Left colon (tissue), 2 donors: ENCODE results near the gene PPIL3. TPM values are rescaled to one million over a fixed set of nuclear protein-coding genes. Genes with fewer than 3 reads are reported as not detected.
"Not testable (repeated sequence)": the region's sequence is repeated elsewhere in the genome, so short reads cannot be mapped to it uniquely, and the experiment has no call there.

Experiments used
- ATAC-seq: fragments of 200-7000 bp; cut with Tn5 transposase; one replicate; pipeline ENCODE4 v1.9.1; 2020; ENCODE audit warnings: mild to moderate bottlenecking, moderate library complexity
- DNase-seq, 2 donors: peaks; one replicate each; pipeline ENCODE4 v3.0.0-alpha.2; 2020
- intact Hi-C, 2 donors: fragments of 100-400 bp; cut with DNase I in 1 of 2; cut with micrococcal nuclease in 1 of 2; formaldehyde crosslinking; loops; one replicate each; pipeline versions ENCODE4 v1.11.2 to v1.14.0; 2022; cut with DNase I, micrococcal nuclease
- long read RNA-seq: library from polyadenylated mRNA; unstranded; transcript quantifications from one replicate; pipeline ENCODE4 v2.0.0, GENCODE V29; 2021
- total RNA-seq, 2 donors: library from RNA; stranded (reverse); fragmentation: NEBNext Ultra II Directional; extraction: Animal tissue kit (Norgen Biotek cat#: 25700); gene quantifications; one replicate each; pipeline ENCODE4 v1.2.1, GENCODE V29; 2021
- donor health status: DM: no; HTN: no; CAD: no.
- donor health status: DM: yes; HTN: yes; CAD: no.

Gene PPIL3
- total RNA-seq, result 10 to 100 TPM; 22.9 to 29.4 TPM
- long read RNA-seq, partial matches to known transcripts, result 0 of 12 reads
- long read RNA-seq, other reads (novel, unspliced or antisense), result 8 of 12 reads

GRCh38 chr2:200888704-200889625, at the start of gene PPIL3, which contains the start of gene NIF3L1:
Gene PPIL3 (minus strand): TSS chr2:200889077. CDS start chr2:200887615, 1,462 bp downstream.
Gene NIF3L1 (plus strand): TSS chr2:200889371. CDS start chr2:200891944, 2,573 bp downstream.
- intact Hi-C loops, result no loop called here
- ATAC-seq (peak; percentile 92), DNase-seq (peak; percentile 98)

DNA sequence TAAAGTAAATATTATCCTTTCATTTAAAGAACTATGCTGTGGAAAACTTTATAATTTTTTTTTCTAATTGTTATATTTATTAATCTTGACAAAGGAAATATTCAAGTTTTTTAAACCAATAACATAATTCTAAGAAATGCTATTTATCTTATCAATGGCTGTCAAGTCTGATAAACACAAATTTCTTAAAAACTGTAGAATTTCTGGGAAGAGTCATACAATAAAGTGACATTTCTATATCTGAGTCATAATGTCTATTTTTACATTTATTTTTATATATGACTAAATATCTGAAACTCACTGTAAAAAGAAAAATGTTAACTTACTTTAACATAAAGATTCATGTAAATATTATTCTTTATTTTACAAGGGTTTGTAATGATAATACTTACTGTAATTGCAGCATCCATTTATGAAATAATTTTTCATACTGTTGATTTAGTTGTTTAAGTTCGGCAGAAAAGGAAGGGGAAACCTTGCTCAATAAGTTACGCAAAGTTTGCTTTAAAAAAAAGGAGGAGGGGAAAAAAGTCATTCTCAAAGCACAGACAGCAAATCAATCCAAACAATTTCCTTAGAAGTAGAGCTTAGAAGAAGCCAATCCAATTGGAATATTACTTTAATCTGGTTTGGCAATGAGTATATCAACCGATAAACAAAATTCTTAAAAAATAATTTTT, 42.2 kb upstream of the PPIL3 start:
- DNase-seq (no peak), ATAC-seq (no peak)
- intact Hi-C loops, result no loop called here

DNA sequence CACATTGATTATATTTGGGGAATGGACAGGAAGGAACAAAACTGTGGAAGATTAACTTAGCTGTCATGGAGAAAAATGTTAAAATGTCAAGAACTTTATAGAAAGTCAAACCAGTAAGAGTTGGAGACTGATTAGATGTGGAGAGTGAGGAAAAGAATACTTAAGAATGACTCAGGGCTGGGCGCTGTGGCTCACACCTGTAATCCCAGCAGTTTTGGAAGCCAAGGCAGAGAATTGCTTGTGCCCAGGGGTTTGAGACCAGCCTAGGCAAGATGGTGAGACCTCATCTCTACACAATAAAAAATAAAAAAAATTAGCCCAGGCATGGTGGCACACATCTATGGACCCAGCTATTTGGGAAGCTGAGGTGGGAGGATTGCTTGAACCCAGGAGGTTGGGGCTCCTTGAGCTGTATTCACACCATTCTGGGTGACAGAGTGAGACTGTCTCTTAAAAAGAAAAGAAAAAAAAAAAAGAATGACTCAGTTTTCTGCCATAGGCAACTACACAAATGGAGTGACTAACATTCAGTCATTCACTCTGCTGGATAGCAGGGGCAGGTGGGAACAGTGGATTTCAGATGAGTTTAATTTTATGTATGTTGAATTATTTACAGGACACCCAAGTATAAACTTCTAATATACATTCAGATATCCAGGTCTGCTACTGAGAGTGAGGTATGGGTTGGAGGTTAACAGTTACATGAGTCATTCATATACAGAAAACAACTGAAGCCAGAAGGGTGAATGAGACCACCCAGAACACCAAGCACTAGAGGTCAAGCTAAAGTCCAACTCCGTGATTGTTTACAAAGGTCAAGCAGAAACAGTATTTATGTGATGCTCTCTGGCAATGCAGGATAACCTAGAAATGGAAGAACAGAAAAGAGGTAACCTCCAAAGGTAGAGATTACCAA, 40.7 kb upstream of the PPIL3 start:
- DNase-seq (no peak), ATAC-seq (no peak)

GRCh38 chr2:200922439-200922838, 33.6 kb upstream of the PPIL3 start:
- intact Hi-C loops, result no loop called here
- no peak for ATAC-seq
- no peak for DNase-seq

More for the DNA sequence above, 40.7 kb upstream of the PPIL3 start:
- intact Hi-C loops, result no loop called here

GRCh38 chr2:200913654-200914053, 24.8 kb upstream of the PPIL3 start:
- DNase-seq, result no peak
- intact Hi-C loops, result no loop called here
- ATAC-seq, result no peak

- no peak for DNase-seq
Measured at GRCh38 chr2:200909958-200910357, 21.1 kb upstream of the PPIL3 start.

DNA sequence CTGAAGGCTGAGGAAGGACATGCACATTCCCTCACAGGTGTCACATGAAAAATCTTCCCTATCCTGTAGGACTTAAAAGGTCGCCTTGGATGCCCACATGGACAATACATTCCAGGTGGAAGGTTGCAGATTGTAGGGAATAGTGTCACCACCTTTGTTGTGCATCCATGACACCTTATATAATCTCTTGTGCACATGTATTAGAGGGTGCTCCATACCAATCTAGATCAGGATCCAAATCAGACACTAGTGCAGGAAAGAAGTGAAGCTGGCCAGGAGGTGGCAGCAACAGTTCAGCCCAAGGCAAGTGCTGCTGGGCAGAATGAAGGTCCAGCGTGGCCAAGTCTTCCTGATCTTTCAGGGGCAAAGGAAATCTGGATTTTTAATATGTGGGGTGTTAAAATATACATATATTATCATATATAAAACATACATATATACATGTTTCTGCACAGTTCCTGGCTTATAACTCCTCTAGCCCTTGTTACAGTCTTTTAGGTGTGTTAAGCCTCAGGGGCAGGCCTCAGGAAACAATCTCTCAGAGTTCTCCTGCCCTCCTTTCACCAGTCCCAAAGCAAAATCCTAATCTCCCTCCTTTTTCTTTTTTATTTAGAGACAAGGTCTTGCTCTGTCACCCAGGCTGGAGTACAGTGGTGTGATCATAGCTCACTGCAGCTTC, 16.9 kb upstream of the PPIL3 start:
- intact Hi-C loops, result loop anchor here in 1 of 2 donors (10.0 kb wide), 1 partner anchor 259 kb away; no protein-coding TSS in a partner anchor
- ATAC-seq, result peak; percentile 88
- DNase-seq, result peak; percentile 61 to 85

More at GRCh38 chr2:200909958-200910357, 21.1 kb upstream of the PPIL3 start:
- intact Hi-C loops, result loop anchor here in 1 of 2 donors (10.0 kb wide), 1 partner anchor 255 kb away; no protein-coding TSS in a partner anchor
- ATAC-seq, result no peak

- ATAC-seq, result peak; percentile 90
- intact Hi-C loops, result loop anchor here (5.0 to 10.0 kb wide), 3 partner anchors 166 to 276 kb away; no protein-coding TSS in a partner anchor
- peak; percentile 52 to 71 for DNase-seq
Measured at GRCh38 chr2:200901459-200902072, 12.7 kb upstream of the PPIL3 start.

DNA sequence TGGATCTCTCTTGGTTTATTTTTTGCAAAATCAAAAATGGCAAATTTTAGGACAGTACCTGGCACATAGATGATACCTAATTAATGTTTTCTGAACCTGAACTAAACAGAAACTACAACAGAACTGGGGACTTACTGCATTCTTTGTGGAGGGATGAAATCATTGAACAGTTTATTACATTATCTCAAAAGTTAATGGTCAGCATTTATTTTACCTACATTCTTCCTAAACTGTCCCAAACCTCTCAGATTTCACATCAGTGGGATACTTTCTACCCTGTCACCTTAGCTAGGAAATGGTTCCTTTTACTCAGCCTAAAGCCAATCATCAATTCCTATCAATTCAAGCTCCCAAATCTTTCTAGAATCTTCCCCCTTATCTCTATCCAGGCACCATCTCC, 10.6 kb upstream of the PPIL3 start:
- no peak for ATAC-seq
- DNase-seq, result no peak

GRCh38 chr2:200881715-200882249, 7.1 kb downstream of the PPIL3 start:
- intact Hi-C loops, ATAC-seq, DNase-seq: not testable (repeated sequence)

More for the DNA sequence above, 10.6 kb upstream of the PPIL3 start:
- intact Hi-C loops, result no loop called here

DNA sequence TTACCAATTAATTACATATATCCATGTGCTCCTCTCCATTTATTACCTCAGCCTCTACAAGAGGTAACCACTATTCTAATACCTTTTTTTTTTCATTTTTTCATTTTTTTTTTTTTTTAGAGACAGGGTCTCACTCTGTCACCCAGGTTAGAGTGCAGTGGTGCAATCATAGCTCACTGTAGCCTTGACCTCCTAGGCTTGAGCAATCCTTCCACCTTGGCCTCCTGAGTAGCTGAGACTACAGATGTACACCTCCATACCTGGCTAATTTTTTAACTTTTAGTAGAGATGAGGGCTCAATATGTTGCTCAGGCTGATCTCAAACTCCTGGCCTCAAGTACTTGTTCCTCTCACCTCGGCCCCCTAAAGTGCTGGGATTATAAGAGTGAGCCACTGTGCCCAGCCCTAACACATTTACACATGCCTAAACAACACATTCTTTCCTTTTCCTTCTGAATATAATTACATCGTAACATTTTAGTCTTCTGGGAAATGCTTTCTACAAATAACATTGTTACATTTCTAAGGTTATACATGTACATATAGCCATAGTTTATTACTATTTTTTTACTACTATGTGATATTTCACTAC, 10.5 kb downstream of the PPIL3 start:
- no peak for DNase-seq
- intact Hi-C loops, result no loop called here
- ATAC-seq, result no peak

DNA sequence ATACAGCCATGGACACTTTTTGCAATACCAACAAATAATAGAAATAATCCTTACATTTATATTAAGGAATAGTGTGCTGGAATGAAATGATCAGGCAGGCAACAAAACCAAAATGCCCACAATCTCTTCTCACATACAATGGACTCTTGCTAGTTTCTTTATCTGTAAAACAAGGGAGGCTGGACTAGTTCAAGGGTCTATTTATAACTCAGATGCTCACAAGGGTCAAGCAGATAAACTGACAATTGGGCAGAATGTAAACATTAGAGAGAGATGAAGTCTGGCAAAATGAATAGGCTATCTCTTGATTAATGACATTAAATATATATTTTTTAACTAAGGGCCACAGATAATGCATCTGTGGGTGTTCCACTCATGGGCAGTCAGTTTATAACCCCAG, 11.4 kb downstream of the PPIL3 start:
- no peak for ATAC-seq
- intact Hi-C loops, result no loop called here
- DNase-seq, result no peak

- ATAC-seq (no peak), DNase-seq (no peak)
- intact Hi-C loops, result no loop called here
Measured at GRCh38 chr2:200873560-200873959, 15.3 kb downstream of the PPIL3 start.

GRCh38 chr2:200871151-200871550, 17.7 kb downstream of the PPIL3 start:
- ATAC-seq (no peak), DNase-seq (no peak)
- intact Hi-C loops, result no loop called here

DNA sequence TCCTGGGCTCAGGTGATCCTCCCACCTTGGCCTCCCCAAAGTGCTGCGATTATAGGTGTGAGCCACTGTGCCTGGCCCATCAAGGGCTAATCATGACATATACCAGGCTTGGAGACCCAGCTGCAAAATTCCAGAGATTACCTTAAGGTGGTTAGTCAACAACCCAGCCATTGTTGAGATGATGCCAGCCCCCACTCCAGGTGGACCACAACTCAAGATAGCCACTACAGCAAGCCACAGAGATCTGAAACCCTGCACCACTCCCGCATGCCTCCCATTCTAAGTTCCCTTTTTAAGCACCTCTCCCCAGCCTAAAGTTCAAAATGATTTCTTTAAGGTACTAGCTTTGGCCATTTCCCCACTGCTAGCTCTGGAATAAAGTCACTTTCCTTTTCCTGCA, 19.9 kb downstream of the PPIL3 start:
- ATAC-seq (no peak), DNase-seq (no peak)
- intact Hi-C loops, result no loop called here

GRCh38 chr2:200864176-200865034, 24.5 kb downstream of the PPIL3 start, which contains the start of gene CLK1:
Gene CLK1 (minus strand): TSS chr2:200864658. CDS start chr2:200861862, 2,796 bp downstream.
- intact Hi-C loops, result no loop called here
- ATAC-seq (peak; percentile 85), DNase-seq (peak; percentile 96 to 98)
